AG09309 (cell line): ENCODE measurements around the gene MED25.

ENCODE experiments used
- DNase-seq: peaks from one replicate; pipeline ENCODE4 v3.0.0-alpha.2; 2010; ENCODE audit warnings: low read depth
- H3K4me3 ChIP-seq: 2 replicates; pipeline ENCODE4 v1.5.1; 2011; ENCODE audit warnings: mild to moderate bottlenecking, low read depth, low read length, moderate library complexity; ENCODE audit not compliant: control insufficient read depth
- TF ChIP-seq, protein P1 (sequence below): IDR thresholded peaks from 2 replicates; pipeline ENCODE4 v1.5.1; 2011; ENCODE audit warnings: mild to moderate bottlenecking, low read depth, low read length, inconsistent platforms; ENCODE audit not compliant: insufficient read depth, control insufficient read depth; ENCODE audit errors: missing control alignments

MED25 gene

GRCh38 chr19:49876422-49877019, 58.4 kb downstream of the MED25 start:
- peak; percentile 97 for DNase-seq
- TF ChIP-seq, protein P1, sequence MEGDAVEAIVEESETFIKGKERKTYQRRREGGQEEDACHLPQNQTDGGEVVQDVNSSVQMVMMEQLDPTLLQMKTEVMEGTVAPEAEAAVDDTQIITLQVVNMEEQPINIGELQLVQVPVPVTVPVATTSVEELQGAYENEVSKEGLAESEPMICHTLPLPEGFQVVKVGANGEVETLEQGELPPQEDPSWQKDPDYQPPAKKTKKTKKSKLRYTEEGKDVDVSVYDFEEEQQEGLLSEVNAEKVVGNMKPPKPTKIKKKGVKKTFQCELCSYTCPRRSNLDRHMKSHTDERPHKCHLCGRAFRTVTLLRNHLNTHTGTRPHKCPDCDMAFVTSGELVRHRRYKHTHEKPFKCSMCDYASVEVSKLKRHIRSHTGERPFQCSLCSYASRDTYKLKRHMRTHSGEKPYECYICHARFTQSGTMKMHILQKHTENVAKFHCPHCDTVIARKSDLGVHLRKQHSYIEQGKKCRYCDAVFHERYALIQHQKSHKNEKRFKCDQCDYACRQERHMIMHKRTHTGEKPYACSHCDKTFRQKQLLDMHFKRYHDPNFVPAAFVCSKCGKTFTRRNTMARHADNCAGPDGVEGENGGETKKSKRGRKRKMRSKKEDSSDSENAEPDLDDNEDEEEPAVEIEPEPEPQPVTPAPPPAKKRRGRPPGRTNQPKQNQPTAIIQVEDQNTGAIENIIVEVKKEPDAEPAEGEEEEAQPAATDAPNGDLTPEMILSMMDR: no peak
- H3K4me3 ChIP-seq: peak overlapping the region; percentile 96

- H3K4me3 ChIP-seq: peak within 1 kb of the TSS; percentile 96
- peak; percentile 100 for DNase-seq
- TF ChIP-seq, protein P1: no peak
These were observed 59.2 kb downstream of the MED25 start, which contains the start of the genes AKT1S1 and TBC1D17 for GRCh38 chr19:49877020-49877878. TSS of gene AKT1S1 (minus strand) at chr19:49877355. CDS start at chr19:49873295, 4,060 bp downstream. TSS of gene TBC1D17 (plus strand) at chr19:49877702. CDS start at chr19:49877724, 22 bp downstream.

DNA sequence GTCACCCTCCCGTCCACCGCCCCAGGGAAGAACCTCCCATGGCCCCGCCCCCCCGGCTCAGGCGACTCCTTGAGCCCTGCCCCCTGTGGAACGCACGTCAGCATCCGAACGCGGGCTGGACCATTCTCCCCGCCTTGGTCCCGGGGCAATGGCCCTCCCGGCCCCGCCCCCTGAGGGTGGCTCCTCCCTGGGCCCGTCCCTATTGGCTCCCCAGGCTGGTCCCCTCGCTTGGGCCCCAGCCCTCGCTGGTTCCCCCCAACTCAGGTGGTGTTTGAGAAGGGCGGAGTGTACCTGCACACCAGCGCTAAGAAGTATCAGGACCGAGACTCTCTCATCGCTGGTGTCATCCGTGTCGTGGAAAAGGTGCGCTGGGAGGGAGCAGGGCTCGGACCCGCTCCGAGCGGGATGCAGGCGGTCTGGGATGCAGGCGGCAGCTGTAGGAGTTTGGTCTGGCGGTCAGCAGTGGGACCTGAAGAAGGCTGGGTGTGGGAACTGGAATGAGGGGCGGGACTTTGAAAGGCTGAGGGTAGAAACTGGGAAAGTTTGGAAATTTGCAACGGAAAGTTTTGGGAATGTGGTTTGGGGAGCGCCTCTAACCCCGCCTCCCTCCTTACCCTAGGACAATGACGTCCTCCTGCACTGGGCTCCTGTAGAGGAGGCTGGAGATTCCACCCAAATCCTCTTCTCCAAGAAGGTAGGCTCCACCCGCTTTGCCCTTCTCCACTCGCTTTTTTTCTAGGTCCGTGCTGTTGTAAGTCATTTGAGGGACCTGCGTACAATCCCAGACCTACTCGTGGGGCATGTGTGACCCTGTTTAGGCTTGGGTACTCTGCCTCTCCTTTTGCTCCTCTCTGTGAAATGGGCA, 60.0 kb downstream of the MED25 start:
- peak; percentile 86 for DNase-seq
- TF ChIP-seq, protein P1: no peak

GRCh38 chr19:49878744-49879070, 60.6 kb downstream of the MED25 start:
- peak overlapping the region; percentile 96; the same call in 1 of the 2 replicates for H3K4me3 ChIP-seq
- no peak for DNase-seq
- TF ChIP-seq, protein P1: no peak

More for the DNA sequence above, 60.0 kb downstream of the MED25 start:
- peak overlapping the region; percentile 96 for H3K4me3 ChIP-seq

DNA sequence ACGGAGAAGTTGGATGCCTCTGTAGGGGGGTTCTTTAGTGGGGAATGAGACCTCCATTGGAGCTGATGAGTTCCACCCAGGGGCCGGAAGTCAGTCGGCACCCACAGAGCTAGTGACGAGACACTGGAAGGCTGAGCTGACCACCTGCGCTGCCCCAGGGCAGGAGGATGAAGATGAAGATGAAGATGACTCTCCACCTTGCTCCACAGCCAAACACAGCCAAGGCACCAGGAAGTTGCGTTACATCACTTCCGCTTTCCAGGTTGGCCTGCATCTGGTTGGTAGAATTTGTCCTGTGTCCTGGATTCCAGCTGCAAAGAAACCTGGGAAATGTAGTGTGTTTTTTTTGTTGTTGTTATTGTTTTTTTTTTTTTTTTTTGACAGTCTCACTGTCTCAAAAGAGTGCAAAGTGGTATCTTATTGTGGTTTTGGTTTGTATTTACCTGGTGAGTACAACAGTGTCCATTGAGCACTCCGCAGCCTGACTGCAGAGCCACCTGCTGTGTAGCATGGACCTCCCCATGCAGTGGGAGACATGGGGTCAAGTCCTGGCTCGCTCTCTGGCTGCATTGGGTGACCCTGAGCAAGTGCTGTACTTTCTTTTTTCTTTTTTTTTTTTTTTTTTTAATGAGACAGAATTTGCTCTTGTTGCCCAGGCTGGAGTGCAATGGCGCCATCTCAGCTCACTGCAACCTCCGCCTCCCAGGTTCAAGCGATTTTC, 61.3 kb downstream of the MED25 start:
- no peak overlapping the region for H3K4me3 ChIP-seq
- DNase-seq: no peak
- TF ChIP-seq, protein P1: no peak
